SK-N-SH (cell line): Measurements from ENCODE around the gene CASP1.

Experiments used
- FOSL2 ChIP-seq: IDR thresholded peaks from 2 replicates; pipeline ENCODE4 v1.4.0; 2012; ENCODE audit warnings: low read depth, mild to moderate bottlenecking, moderate library complexity, borderline replicate concordance
- JUND ChIP-seq: IDR thresholded peaks from 2 replicates; pipeline ENCODE4 v1.4.0; 2012
- NFIC ChIP-seq: IDR thresholded peaks from 2 replicates; pipeline ENCODE4 v1.4.0; 2012; ENCODE audit warnings: borderline replicate concordance
- NRF1 ChIP-seq: IDR thresholded peaks from 2 replicates; pipeline ENCODE4 v1.6.1; 2012; ENCODE audit warnings: low read depth, mild to moderate bottlenecking, low read length
- POLR2AphosphoS5 ChIP-seq: IDR thresholded peaks from 2 replicates; pipeline ENCODE4 v1.6.1; 2012; ENCODE audit warnings: low read depth, low read length
- RAD21 ChIP-seq: IDR thresholded peaks from 2 replicates; pipeline ENCODE4 v1.6.1; 2012; ENCODE audit warnings: mild to moderate bottlenecking, low read length
- REST ChIP-seq: IDR thresholded peaks from 2 replicates; pipeline ENCODE4 v1.6.1; 2012; ENCODE audit warnings: mild to moderate bottlenecking, low read depth, low read length, moderate library complexity
- RXRA ChIP-seq: IDR thresholded peaks from 2 replicates; pipeline ENCODE4 v1.4.0; 2012; ENCODE audit warnings: low read depth, mild to moderate bottlenecking, borderline replicate concordance
- ZBTB33 ChIP-seq: IDR thresholded peaks from 2 replicates; pipeline ENCODE4 v1.4.0; 2012; ENCODE audit warnings: low read depth, borderline replicate concordance
- TF ChIP-seq, protein P1 (sequence below): fragments of 200-600 bp; sonication (generic); IDR thresholded peaks from 2 replicates; pipeline ENCODE4 v1.6.1; 2017; ENCODE audit warnings: antibody characterized with exemption, mild to moderate bottlenecking, moderate library complexity
- TF ChIP-seq, protein P2 (sequence below): IDR thresholded peaks from 2 replicates; pipeline ENCODE4 v1.4.0; 2012; ENCODE audit warnings: low read depth

DNA sequence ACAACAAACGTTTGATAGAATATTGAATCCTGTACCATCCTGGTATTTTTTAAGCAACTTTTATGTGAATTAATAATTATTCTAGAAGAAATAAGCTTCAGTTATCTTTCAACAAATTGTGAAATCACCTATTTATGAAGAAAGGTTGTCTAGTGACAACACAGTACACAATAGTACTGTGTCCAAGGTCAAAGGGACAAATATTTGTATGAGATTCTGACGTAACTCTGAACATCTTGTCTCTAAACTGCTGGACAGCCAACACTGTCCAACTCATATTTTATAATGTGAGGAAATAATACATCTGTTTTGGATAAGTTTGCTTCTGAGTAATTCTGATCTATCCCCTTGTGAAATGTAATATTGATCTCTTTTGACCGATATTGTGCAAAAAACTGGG, 30.9 kb downstream of the CASP1 start:
- TF ChIP-seq, protein P1, sequence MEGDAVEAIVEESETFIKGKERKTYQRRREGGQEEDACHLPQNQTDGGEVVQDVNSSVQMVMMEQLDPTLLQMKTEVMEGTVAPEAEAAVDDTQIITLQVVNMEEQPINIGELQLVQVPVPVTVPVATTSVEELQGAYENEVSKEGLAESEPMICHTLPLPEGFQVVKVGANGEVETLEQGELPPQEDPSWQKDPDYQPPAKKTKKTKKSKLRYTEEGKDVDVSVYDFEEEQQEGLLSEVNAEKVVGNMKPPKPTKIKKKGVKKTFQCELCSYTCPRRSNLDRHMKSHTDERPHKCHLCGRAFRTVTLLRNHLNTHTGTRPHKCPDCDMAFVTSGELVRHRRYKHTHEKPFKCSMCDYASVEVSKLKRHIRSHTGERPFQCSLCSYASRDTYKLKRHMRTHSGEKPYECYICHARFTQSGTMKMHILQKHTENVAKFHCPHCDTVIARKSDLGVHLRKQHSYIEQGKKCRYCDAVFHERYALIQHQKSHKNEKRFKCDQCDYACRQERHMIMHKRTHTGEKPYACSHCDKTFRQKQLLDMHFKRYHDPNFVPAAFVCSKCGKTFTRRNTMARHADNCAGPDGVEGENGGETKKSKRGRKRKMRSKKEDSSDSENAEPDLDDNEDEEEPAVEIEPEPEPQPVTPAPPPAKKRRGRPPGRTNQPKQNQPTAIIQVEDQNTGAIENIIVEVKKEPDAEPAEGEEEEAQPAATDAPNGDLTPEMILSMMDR = no peak
- TF ChIP-seq RAD21 (no peak), ZBTB33 (no peak), FOSL2 (no peak), POLR2AphosphoS5 (no peak), REST (no peak), NFIC (no peak), RXRA (no peak), NRF1 (no peak), JUND (no peak)
- TF ChIP-seq, protein P2, sequence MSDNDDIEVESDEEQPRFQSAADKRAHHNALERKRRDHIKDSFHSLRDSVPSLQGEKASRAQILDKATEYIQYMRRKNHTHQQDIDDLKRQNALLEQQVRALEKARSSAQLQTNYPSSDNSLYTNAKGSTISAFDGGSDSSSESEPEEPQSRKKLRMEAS = no peak
